Type B pancreatic cell (in vitro differentiated cells): ENCODE measurements around the gene IQCF6. TPM values are rescaled to one million over a fixed set of nuclear protein-coding genes. Genes with fewer than 3 reads are reported as not detected.
"Not testable (repeated sequence)": the region's sequence is repeated elsewhere in the genome, so short reads cannot be mapped to it uniquely, and the experiment has no call there.

Source experiments
- DNase-seq: peaks from one replicate; pipeline ENCODE4 v3.0.0; 2021; ENCODE audit warnings: mixed read lengths; ENCODE audit not compliant: unreplicated experiment; ENCODE audit errors: extremely low spot score
- H3K27ac Mint-ChIP-seq: 2 replicates; pipeline ENCODE4 v1.8.0; 2021; ENCODE audit warnings: mild to moderate bottlenecking, mixed read lengths
- H3K27me3 Mint-ChIP-seq: 2 replicates; pipeline ENCODE4 v1.8.0; 2021; ENCODE audit warnings: mixed read lengths
- H3K36me3 Mint-ChIP-seq: 2 replicates; pipeline ENCODE4 v1.8.0; 2021; ENCODE audit warnings: mixed read lengths
- H3K4me1 Mint-ChIP-seq: one replicate; pipeline ENCODE4 v1.8.0; 2021; ENCODE audit warnings: mixed read lengths; ENCODE audit not compliant: unreplicated experiment
- H3K4me3 Mint-ChIP-seq: 2 replicates; pipeline ENCODE4 v1.8.0; 2021; ENCODE audit warnings: mild to moderate bottlenecking, mixed read lengths
- H3K9me3 Mint-ChIP-seq: 2 replicates; pipeline ENCODE4 v1.8.0; 2021; ENCODE audit warnings: mixed read lengths
- total RNA-seq: library from RNA; stranded (reverse); gene quantifications from 2 replicates; pipeline ENCODE4 v1.2.1, GENCODE V29; 2021; ENCODE audit warnings: low replicate concordance
- TF ChIP-seq, protein P1 (sequence below): fragments of 200-600 bp; sonication (generic); conservative IDR thresholded peaks from 2 replicates; pipeline ENCODE4 v1.5.0; 2021; ENCODE audit warnings: antibody characterized with exemption, mild to moderate bottlenecking

Gene IQCF6
- total RNA-seq, 1 donor from 2014 or later, result not detected

DNA sequence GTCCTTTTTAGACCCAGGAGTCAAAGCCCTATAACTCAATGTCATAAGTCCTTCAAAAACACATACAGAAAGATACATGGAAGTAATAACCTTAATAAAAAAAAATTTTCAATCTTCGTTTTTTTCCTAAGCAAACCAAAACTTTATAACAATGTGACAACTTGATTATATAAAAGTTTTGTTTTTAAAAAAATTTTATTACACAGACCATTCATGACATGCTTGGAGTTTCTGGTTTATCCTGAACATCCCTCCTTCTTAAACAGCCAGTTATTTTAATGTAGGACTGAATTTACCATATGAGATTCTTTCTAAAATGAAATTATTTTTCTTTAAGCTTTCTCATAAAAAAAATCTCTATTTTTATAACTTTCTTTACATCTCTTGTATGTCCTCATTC lies 30.7 kb downstream of the IQCF6 start:
- Mint-ChIP-seq H3K9me3 (peaks cover under 1% of the 10 kb centered on the region), H3K27me3 (peaks cover 8% of the 10 kb centered on the region), H3K4me1 (no peaks in the 10 kb centered on the region), H3K36me3 (no peaks in the 10 kb centered on the region), H3K4me3 (no peak overlapping the region), H3K27ac (no peak overlapping the region)
- TF ChIP-seq, protein P1, sequence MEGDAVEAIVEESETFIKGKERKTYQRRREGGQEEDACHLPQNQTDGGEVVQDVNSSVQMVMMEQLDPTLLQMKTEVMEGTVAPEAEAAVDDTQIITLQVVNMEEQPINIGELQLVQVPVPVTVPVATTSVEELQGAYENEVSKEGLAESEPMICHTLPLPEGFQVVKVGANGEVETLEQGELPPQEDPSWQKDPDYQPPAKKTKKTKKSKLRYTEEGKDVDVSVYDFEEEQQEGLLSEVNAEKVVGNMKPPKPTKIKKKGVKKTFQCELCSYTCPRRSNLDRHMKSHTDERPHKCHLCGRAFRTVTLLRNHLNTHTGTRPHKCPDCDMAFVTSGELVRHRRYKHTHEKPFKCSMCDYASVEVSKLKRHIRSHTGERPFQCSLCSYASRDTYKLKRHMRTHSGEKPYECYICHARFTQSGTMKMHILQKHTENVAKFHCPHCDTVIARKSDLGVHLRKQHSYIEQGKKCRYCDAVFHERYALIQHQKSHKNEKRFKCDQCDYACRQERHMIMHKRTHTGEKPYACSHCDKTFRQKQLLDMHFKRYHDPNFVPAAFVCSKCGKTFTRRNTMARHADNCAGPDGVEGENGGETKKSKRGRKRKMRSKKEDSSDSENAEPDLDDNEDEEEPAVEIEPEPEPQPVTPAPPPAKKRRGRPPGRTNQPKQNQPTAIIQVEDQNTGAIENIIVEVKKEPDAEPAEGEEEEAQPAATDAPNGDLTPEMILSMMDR, result no peak
- no peak for DNase-seq

DNA sequence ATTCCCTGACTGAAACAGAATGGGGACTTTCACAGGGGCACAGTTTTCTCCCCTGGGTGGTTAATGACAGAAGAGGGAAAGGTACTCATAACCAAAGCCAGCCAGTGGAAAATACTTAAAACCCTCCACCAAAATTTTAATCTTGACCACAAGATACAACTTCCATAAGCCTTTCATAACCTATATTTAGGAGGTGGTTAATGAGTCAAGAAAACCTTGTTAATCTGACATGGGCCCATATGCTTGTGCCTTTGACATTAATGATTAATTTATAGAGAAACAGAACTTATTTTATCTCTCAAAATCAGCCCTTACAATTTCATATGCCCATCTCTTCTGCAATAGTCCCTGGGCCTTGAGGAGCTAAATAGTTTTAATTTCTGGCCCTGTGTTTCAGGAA lies 31.2 kb downstream of the IQCF6 start:
- H3K4me1 Mint-ChIP-seq, result no peaks in the 10 kb centered on the region
- TF ChIP-seq, protein P1, result no peak
- DNase-seq, result no peak
- peaks cover 12% of the 10 kb centered on the region for H3K27me3 Mint-ChIP-seq
- no peaks in the 10 kb centered on the region for H3K36me3 Mint-ChIP-seq
- H3K27ac Mint-ChIP-seq, result no peak overlapping the region
- H3K4me3 Mint-ChIP-seq, result no peak overlapping the region
- peaks cover 4% of the 10 kb centered on the region for H3K9me3 Mint-ChIP-seq

DNA sequence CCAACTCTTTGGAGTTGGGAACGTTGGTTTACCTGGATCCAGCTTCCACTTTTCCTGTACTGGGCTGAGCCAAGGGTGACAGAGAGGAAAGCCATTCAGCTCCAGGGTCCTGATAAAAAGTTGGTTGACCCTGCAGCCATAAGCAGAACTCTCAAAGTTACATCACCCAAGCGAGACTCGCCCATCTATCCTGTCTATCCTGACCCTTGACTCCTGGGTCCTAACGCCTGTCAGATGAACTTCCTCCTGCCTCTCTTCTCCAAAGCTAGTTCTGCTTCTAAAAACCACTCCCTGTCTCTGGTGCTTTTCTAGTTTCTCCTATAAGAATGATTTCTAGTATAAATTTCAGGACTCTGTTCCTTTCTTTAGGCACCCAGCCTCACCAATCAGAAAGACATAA lies 36.1 kb downstream of the IQCF6 start:
- not testable (repeated sequence) for DNase-seq, H3K36me3 Mint-ChIP-seq, H3K27ac Mint-ChIP-seq, H3K4me3 Mint-ChIP-seq, H3K9me3 Mint-ChIP-seq, H3K4me1 Mint-ChIP-seq
- peaks cover 39% of the 10 kb centered on the region for H3K27me3 Mint-ChIP-seq

DNA sequence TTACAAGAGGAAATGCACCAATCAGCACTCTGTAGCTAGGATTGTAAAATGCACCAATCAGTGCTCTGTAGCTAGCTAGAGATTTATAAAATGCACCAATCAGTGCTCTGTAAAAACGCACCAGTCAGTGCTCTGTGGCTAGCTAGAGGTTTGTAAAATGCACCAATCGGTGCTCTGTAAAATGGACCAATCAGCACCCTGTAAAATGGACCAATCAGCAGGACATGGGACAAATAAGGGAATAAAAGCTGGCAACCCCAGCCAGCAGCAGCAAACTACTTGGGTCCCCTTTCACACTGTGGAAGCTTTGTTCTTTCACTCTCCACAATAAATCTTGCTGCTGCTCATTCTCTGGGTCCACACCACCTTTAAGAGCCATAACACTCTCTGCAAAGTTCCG lies 36.7 kb downstream of the IQCF6 start:
- H3K9me3 Mint-ChIP-seq, result not testable (repeated sequence)

DNA sequence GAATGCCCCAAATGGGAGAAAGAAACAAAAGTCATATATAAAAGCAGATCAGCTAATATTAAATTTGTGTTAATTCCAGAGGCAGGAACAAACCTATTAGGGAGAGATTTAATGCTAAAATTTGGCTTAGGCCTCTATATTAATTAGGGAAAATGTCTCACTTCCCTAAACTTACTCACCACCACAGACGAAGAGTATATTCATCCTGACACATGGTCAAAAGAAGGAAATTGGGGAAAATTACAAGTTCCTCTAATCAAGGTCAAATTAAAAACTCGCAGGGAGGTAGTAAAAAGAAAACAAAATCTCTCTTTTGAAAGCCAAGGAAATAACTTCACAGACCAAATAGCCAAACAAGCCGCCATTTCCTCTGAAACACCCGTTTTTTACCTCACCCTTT lies 39.9 kb downstream of the IQCF6 start:
- Mint-ChIP-seq H3K4me3 (no peak overlapping the region), H3K36me3 (no peaks in the 10 kb centered on the region), H3K27ac (no peak overlapping the region), H3K27me3 (peaks cover 49% of the 10 kb centered on the region), H3K4me1 (no peaks in the 10 kb centered on the region), H3K9me3 (peaks cover 4% of the 10 kb centered on the region)
- TF ChIP-seq, protein P1, result no peak
- no peak for DNase-seq

More for the DNA sequence above, 36.7 kb downstream of the IQCF6 start:
- peaks cover 45% of the 10 kb centered on the region for H3K27me3 Mint-ChIP-seq
- H3K4me1 Mint-ChIP-seq, H3K27ac Mint-ChIP-seq, DNase-seq, H3K36me3 Mint-ChIP-seq, H3K4me3 Mint-ChIP-seq: not testable (repeated sequence)

DNA sequence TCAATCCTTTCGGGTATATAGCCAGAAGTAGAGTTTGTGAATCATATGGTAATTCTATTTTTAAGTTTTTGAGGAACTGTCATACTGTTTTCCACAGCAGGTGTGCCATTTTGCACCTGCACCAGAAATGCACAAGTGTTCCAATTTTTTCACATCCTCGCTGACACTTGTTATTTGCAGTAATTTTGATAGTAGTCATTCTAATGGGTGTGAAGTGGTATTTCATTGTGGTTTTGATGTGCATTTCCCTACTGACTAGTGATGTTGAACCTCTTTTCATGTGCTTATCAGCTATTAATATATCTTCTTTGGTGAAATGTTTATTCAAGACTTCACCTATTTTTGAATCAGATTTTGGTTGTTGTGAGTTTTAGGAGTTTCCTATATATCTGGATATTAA lies 43.1 kb downstream of the IQCF6 start:
- DNase-seq, result no peak
- no peaks in the 10 kb centered on the region for H3K4me1 Mint-ChIP-seq
- H3K4me3 Mint-ChIP-seq, result no peak overlapping the region
- no peak overlapping the region for H3K27ac Mint-ChIP-seq
- H3K9me3 Mint-ChIP-seq, result no peaks in the 10 kb centered on the region
- H3K36me3 Mint-ChIP-seq, result no peaks in the 10 kb centered on the region
- H3K27me3 Mint-ChIP-seq, result peaks cover 45% of the 10 kb centered on the region
- TF ChIP-seq, protein P1, result no peak

DNA sequence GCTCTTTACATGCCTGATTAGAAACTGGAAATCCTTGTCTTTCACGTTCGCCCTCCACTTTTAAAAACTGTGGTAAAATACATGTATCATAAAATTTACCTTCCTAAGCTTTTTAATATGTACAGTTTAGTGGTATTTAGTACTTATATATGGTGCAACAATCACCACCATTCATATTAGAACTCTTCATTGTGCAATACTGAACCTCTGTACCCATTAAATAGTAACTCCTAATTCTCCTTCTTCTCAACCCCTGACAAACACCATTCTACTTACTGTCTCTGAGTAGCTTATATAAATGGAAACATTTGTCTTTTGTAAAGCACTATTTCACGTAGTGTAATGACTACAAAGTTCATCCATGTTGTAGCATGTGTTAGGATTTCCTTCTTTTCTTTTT lies 44.0 kb downstream of the IQCF6 start:
- Mint-ChIP-seq H3K27ac (no peak overlapping the region), H3K27me3 (peaks cover 40% of the 10 kb centered on the region)

More for the DNA sequence above, 44.0 kb downstream of the IQCF6 start:
- TF ChIP-seq, protein P1, result no peak
- Mint-ChIP-seq H3K4me1 (no peaks in the 10 kb centered on the region), H3K36me3 (no peaks in the 10 kb centered on the region), H3K4me3 (no peak overlapping the region), H3K9me3 (no peaks in the 10 kb centered on the region)
- DNase-seq, result no peak
